ENCODE data around the gene PRSS53.

PRSS53 gene

GRCh38 chr16:31093132-31093703 is 4.5 kb upstream of the PRSS53 start:
- DNase-seq (ENCODE audit: low spot score), result no peak

DNA sequence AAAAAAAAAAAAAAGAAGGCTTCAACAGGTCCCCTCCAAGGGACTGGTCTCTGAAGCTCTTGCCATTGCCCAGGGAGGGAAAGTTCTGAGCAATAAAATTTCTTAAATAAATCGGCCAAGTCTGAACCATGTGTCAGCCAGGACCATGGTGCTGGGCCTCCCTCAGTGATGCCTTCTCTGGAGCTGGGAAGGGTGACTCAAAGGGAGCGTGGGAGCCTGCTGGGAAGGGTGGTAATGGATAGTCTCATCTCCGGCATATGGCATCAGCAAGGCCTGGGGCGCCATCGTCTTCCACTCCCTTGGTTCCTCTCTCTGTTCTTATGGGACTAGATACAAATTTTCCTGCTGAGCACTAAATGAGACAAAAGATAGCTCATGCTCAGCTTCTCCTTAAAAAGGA is 3.6 kb upstream of the PRSS53 start:
- DNase-seq (ENCODE audit: low spot score), result no peak

DNA sequence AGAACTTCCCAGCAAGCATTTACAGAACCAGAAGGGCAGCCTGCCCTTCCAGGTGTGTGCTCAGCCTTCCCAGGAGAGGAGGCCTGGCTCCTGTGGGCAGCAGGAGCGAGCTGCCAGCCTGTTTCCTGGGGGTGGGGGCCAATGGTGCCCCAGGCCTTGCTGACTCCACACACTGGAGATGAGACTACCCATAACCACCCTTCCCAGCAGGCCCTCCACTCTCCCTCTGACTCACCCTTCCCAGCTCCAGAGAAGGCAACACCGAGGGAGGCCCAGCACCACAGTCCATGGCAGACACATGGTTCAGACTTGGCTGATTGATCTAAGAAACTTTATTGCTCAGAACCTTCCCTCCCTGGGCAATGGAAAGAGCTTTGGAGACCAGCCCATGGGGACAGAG is 1.8 kb upstream of the PRSS53 start:
- DNase-seq (ENCODE audit: low spot score), result no peak

DNA sequence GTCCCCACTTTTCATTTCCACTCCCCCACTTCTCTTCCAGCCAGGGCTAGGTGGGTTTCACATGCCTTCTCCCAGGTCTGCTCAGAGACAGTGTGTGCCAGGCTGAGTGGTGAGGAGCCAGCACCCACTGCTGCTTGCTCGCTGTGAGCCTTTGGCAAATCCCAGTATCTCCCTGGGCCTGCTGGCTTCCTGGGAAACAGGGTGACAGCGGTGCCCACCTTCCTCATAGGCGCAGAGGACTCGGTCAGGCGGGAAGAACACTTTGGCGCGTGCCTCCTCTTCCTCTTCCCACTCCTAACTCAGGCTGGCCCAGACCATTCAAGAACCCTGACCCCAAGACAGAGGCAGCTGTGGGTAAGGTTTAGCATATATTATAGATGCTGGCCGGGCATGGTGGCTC is 456 bp upstream of the PRSS53 start:
- DNase-seq (ENCODE audit: low spot score), result no peak

DNA sequence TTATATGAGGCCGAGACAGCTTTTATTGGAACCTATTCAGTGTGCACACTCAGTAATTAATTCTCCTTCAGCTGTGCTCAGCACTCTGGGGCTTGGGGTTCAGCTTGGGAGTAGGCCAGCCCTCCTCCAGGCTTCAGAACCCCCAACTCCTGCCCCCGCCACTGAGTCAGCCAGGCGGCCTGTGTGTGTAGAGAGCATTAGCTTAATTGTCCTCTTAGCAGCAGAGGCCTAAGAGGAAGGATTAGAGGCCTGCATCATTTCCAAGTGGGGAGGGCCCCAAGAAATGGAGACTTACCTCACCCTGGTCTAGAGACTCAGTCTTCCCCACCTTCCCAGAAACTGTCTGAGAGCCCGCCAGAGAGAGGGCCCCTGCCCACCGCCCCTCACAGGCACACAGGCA is 772 bp downstream of the PRSS53 start:
- DNase-seq (ENCODE audit: low spot score), result no peak

GRCh38 chr16:31087481-31087880 is 1.3 kb downstream of the PRSS53 start:
- no peak for DNase-seq (ENCODE audit: low spot score)

DNA sequence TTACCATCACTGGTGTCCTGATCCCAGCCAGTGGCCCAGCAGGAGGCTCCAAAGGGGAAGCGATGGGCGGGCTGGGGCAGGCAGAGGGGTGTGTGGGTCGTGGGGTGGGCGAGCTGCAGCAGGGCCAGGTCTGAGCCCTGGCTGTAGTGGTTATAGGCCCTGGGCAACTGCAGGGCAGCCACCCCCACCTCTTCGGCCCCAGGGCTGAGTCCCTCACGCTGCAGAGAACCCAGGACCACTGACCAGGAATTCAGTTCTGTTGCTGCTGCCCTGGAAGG is 2.2 kb downstream of the PRSS53 start:
- DNase-seq (ENCODE audit: low spot score), result no peak

DNA sequence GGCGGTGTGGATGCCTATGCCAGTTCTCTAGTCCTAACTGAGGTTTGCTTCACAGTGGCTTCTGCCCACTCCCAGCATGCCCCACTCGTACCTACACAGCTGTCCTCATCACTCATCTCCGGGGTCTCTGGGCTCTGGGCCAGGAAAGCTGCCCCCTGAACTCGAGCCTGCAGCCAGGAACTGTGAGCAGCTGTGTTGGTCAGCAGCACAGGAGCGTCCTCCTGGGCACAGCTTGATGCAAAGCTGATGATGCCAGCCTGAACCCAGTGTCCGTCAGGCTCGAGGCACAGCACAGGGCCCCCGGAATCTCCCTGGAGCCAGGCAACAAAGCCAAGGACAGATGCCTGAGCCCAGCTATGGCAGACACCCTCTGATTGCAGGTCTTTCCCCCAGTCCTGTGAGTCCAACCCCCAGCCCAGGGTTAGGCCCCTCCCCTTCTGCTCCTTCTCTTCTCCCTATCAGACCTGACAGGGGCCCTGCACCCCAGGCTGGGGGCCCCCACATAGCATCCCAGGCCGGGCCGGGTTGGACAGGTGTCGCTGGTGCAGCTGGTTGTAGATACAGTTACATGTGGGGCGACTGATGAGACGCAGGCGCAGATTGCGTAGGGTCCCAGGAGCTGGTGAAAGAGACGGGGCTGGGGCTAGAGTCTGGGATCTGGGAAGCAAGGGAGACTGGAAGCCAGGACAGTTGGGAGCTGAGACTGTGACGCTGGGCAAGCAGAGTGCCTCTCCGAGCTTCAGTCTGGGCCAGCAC is 2.7 kb downstream of the PRSS53 start:
- DNase-seq (ENCODE audit: low spot score), result no peak

- DNase-seq (ENCODE audit: low spot score), result no peak
Observed at GRCh38 chr16:31085411-31085810, 3.3 kb downstream of the PRSS53 start.

DNA sequence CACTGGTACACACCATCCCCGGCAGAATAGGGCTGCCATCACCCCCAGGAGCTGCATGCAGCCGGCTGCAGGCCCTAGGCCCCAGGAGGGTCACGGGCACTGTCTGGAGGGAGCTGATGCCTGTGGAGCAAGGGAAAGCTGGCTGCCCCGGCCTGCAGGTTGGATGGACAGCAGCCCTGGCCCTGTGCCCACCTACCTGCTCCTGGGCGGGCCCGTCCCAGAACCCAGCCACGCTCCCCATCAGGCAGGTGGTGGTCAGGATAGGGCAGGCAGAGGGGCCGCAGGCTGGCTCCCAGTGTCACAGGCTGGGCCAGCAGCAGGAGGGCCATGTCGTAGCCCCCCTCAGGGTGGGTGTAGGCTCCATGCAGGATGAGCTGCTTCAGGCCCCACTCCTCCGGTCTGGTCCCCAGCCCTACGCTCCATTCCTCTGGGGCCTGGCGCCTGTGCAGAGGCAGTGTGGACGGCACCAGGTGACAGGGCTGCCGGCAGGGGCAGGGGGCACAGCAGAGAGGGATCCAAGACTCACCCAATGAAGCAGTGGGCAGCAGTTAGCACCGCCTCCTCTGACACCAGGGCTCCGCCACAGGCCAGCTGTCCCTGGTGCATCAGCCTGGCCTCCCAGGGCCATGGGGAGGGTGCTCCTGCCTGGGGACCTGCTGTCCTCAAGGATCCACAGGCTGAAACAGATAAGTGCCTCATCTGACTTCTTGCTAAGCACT is 4.0 kb downstream of the PRSS53 start:
- no peak for DNase-seq (ENCODE audit: low spot score)

DNA sequence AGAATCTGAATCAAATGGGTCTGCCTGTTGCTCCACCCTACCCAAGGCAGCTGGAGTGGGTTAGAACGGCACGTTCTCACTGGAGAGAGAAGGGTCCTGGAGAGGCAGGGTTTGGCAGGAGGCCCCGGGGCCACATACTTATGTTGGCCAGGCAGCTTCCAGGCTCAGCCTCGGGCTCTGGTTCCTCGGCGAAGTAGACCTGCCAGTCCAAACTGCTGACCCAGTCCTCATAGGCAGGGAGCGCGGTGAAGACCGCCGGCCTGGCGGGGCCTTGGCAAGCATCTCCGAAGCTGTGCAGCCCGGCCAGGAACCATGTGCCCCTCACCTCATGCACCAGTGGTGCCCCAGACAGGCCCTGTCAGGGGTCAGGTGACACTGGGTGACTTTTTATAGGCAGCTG is 4.8 kb downstream of the PRSS53 start:
- no peak for DNase-seq (ENCODE audit: low spot score)

DNA sequence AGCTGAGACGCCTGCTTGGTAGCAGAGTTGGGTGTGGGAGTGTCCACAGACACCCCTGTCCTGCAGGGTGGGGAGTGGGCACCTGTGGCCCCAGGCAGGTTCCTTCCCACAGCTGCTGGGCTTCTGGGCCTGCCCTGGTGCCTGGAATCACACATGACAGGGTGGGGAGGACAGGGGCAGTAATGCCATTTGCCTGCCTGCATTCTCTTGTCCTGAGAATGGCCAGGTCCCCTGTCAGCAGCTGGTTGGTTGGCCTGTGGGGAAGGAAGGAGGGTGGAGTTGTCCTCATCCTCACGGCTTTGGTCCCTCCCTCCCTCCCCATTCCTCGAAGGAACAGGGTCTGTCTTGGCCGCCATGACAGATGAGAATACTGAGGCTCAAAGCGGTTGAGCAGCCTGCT is 5.2 kb downstream of the PRSS53 start:
- DNase-seq (ENCODE audit: low spot score), result no peak

- DNase-seq (ENCODE audit: low spot score), result no peak
Observed at GRCh38 chr16:31083081-31083480, 5.7 kb downstream of the PRSS53 start.

DNA sequence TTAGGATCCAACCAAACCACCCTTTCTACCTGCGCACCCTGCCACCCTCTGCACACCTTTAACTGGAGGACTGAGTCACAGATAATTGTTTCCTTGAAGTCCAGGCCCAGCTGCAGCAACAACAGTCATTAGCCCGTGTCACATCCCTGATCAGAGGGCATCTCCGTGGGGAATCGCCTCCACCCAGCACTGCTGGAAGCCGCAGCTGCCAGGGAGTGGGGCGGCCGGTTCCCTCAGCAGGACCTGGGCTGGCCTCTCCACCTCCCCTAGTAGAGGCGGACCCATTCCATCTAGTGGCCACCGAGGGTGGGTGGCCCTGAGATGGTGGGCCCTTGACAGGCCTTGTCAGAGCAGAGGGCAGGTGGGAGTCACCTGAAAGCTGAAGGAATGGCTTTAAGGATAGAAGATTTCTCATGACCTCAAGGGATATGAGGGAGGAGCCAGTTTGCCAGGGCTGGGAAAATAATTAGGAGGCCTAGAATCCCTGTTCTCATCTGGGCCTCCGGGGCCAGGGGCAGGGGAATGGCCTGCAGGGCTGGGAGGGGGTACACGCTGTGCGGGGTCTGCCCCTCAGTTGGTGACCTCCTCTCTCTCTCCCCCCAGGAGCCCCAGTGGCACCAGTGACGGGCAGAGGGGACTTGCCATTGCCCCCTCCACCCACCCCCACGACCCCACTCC is 6.2 kb downstream of the PRSS53 start:
- no peak for DNase-seq (ENCODE audit: low spot score)

DNA sequence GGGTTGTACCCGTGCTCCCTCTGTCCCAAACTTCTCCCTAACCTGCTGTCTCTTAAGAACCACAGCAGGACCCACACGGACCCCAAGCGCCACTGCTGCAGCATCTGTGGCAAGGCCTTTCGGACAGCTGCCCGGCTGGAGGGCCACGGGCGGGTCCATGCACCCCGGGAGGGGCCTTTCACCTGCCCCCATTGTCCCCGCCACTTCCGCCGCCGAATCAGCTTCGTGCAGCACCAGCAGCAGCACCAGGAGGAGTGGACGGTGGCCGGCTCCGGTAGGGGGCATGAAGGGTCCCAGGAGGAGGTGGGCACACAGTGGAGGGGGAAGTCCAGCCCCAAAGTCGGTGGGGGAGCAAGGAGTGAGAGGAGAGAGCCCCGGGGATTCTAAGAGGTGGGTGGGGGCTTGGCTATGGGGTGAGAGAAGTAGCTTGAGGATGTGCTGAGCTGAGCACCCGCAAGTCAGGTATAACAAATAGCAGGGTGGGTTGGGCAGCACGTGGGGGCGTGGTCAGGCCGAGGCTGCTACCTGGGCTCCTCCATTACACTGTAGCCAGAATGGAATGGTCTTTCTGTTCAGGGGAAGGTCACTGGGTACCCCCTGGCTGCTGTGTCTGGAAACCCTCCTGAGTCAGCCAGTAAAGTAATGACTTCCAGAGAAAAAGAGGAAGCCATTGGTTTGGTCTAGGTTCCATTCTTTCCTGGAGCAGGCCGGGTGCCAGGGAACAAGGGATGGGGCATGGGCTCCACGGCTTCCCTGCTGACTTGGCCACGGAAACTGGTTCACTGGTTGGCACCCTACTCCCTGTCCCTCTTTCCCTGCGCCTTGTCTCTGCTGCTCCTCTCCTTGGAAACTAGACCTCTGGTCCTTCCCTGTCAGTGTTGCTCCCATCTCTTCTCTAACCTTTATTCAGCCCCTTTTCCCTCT is 7.1 kb downstream of the PRSS53 start:
- no peak for DNase-seq (ENCODE audit: low spot score)

- no peak for DNase-seq (ENCODE audit: low spot score)
Observed at GRCh38 chr16:31080756-31081419, 7.9 kb downstream of the PRSS53 start.

DNA sequence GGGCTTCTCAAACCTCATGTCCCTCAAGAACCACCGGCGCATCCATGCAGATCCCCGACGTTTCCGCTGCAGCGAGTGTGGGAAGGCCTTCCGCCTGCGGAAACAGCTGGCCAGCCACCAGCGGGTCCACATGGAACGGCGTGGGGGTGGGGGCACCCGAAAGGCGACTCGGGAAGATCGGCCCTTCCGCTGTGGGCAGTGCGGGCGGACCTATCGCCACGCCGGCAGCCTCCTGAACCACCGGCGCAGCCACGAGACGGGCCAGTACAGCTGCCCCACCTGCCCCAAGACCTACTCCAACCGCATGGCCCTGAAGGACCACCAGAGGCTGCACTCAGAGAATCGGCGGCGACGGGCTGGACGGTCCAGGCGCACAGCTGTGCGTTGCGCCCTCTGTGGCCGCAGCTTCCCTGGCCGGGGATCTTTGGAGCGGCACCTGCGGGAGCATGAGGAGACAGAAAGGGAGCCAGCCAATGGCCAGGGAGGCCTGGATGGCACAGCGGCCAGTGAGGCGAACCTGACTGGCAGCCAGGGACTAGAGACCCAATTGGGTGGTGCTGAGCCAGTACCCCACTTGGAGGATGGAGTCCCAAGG is 8.6 kb downstream of the PRSS53 start:
- no peak for DNase-seq (ENCODE audit: low spot score)

GRCh38 chr16:31079342-31079944 is 9.3 kb downstream of the PRSS53 start:
- no peak for DNase-seq (ENCODE audit: low spot score)

DNA sequence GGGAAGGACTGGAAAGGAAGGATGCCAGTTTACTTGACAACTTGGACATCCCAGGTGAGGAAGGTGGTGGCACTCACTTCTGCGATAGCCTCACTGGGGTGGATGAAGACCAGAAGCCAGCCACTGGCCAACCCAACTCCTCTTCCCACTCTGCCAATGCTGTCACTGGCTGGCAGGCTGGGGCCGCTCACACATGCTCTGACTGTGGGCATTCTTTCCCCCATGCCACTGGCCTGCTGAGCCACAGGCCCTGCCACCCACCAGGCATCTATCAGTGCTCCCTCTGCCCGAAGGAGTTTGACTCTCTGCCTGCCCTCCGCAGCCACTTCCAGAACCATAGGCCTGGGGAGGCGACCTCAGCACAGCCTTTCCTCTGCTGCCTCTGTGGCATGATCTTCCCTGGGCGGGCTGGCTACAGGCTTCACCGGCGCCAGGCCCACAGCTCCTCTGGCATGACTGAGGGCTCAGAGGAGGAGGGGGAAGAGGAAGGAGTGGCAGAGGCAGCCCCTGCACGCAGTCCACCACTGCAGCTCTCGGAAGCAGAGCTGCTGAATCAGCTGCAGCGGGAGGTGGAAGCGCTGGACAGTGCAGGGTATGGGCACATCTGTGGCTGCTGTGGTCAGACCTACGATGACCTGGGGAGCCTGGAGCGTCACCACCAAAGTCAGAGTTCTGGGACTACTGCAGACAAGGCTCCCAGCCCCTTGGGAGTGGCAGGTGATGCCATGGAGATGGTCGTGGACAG is 10.0 kb downstream of the PRSS53 start:
- no peak for DNase-seq (ENCODE audit: low spot score)

Data from CD4-positive, alpha-beta T cell treated with Interleukin-15 for 4 hours (primary cell).